Heart right ventricle (tissue), 16 donors: Measurements from ENCODE around the gene NR2F1-AS1. TPM values are rescaled to one million over a fixed set of nuclear protein-coding genes. Genes with fewer than 3 reads are reported as not detected.

Source experiments
- ATAC-seq, 8 donors: fragments of 200-7000 bp; cut with Tn5 transposase; one replicate each; pipeline ENCODE4 v1.9.1; 2020; ENCODE audit warnings: mild to moderate bottlenecking in 8 of 8, moderate library complexity in 8 of 8, moderate number of reproducible peaks in 1 of 8
- DNase-seq, 2 donors: peaks; one replicate each; pipeline ENCODE4 v3.0.0-alpha.2; 2020
- H3K27ac ChIP-seq, 10 donors: fragments of 200-600 bp; sonication (generic) in 2 of 10; one replicate each; pipeline versions ENCODE4 v1.5.0 to v1.8.0; 2020 to 2022; ENCODE audit warnings: mild to moderate bottlenecking in 3 of 10
- H3K27me3 ChIP-seq, 7 donors: fragments of 200-600 bp; one replicate each; pipeline ENCODE4 v1.8.0; 2021 to 2022; ENCODE audit warnings: mild to moderate bottlenecking in 2 of 7
- H3K36me3 ChIP-seq, 9 donors: fragments of 200-600 bp; sonication (generic) in 1 of 9; one replicate each; pipeline versions ENCODE4 v1.5.0 to v1.8.0; 2020 to 2022; ENCODE audit warnings: mild to moderate bottlenecking in 2 of 9
- H3K4me1 ChIP-seq, 9 donors: fragments of 200-600 bp; sonication (generic) in 1 of 9; one replicate each; pipeline versions ENCODE4 v1.5.0 to v1.8.0; 2020 to 2022; ENCODE audit warnings: mild to moderate bottlenecking in 4 of 9
- H3K4me3 ChIP-seq, 10 donors: fragments of 200-600 bp; sonication (generic) in 2 of 10; one replicate each; pipeline versions ENCODE4 v1.5.0 to v1.8.0; 2020 to 2022; ENCODE audit warnings: mild to moderate bottlenecking in 7 of 10, moderate library complexity in 2 of 10
- H3K9me3 ChIP-seq, 11 donors: fragments of 200-600 bp in 10 of 11; sonication (generic) in 2 of 11; one replicate each; pipeline versions ENCODE4 v1.5.0 to v1.8.0; 2013 to 2022; ENCODE audit warnings: mild to moderate bottlenecking in 2 of 11, control low read depth in 1 of 11, moderate library complexity in 1 of 11
- WGBS, 2 donors: extraction: QIAGEN DNeasy Blood & Tissue Kit; methylation state at CpG; one replicate each; pipeline ENCODE4 v1.1.7; 2013; ENCODE audit warnings: inconsistent platforms in 1 of 2; 5-methylcytosine and 5-hydroxymethylcytosine counted together
- intact Hi-C, 10 donors: fragments of 100-400 bp; cut with DNase I; formaldehyde crosslinking; loops; one replicate each; pipeline versions ENCODE4 v1.11.1 to v1.14.2; 2022
- polyA plus RNA-seq, 2 donors: library from polyadenylated mRNA; stranded (reverse); fragments of 200-250 nt; gene quantifications; one replicate each; pipeline ENCODE4 v1.2.3, GENCODE V29; 2013
- total RNA-seq, 10 donors: library from RNA; stranded (reverse); fragmentation: NEBNext Ultra II Directional in 3 of 10; extraction: Animal tissue kit (Norgen Biotek cat#: 25700) in 3 of 10; gene quantifications; one replicate each; pipeline versions ENCODE4 v1.2.1 to v1.2.4, GENCODE V29; 2021 to 2023
- TF ChIP-seq, protein P1 (sequence below), 9 donors: fragments of 200-600 bp; sonication (generic) in 2 of 9; IDR thresholded peaks; one replicate each; pipeline versions ENCODE4 v1.5.0 to v1.8.0; 2021 to 2022; ENCODE audit warnings: antibody characterized with exemption in 9 of 9, mild to moderate bottlenecking in 5 of 9, moderate library complexity in 1 of 9
- donor health status: Arrhythmogenic right ventricular cardiomyopathy.
- donor health status: ischemic (EF 13 %, LVEDD 7.1; RV severe dilation, severe dysfunction).
- donor health status: healthy with polysubstance abuse.
- donor health status: DM: no; HTN: yes; CAD: no.
- donor health status: DM: no; HTN: no; CAD: no.
- donor health status: ischemic (EF 25% LVEDD 6.9; RV normal size, moderate dysfunction).
- donor health status: ischemic (EF 25% LVEDD 5.7; RV mildly dilated, moderate dysfunction).
- donor health status: healthy.
- donor health status: DM: yes; HTN: yes; CAD: no.
- donor health status: Ischemic cardiomyopathy.
- donor health status: ischemic (EF 35%, LVEDD 5.7; RV mildly dilated, moderate dysfunction).
- donor health status: nonischemic (EF 11% LVEDD 7.7; RV severe dilation, severe dysfunction).
- donor health status: DM: yes; HTN: yes; CAD: no.
- donor health status: PGD.
- donor health status: ischemic (EF 29% LVEDD 5.4; RV normal size, mild dysfunction).
- donor health status: nonischemic (EF 23%, LVEDD 6.1; RV moderate dilation, normal function).

NR2F1-AS1 gene
- total and polyA plus RNA-seq, 12 donors: 0.41 to 2.9 (median 0.59) TPM; not detected in 1

DNA sequence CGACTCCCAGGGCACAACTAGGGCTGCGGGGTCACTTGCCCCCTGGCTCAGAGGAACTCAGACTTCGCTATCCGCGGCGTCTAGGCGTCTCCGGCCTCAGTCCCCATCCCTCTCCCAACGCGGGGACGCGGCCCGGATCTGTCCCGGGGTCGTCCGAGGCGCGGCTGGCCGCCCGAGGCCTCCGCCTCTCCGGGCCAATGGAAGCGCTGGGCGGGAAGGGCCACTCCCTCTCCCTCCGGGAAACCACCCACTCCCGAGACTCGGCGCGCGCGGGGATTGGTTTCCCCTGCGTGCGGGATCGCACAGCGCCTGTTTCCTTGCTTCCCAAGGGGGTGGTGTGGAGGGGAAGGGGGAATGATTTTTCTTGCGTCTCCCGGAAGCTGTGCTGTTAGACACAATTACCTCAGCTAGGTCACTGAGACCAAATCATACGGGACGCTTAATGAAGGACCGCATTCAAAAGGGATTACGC, 40.3 kb upstream of the NR2F1-AS1 start:
- Histone ChIP-seq H3K9me3 (no peaks in the 10 kb centered on the region), H3K4me1 (peaks cover 0 to 20% (median 7%) of the 10 kb centered on the region in 9 donors), H3K27ac (peak overlapping the region in 9 of 10 donors; percentile 52 to 86 (median 72)), H3K27me3 (peaks cover 0 to 32% (median 0%) of the 10 kb centered on the region in 7 donors), H3K36me3 (no peaks in the 10 kb centered on the region), H3K4me3 (peak overlapping the region; percentile 53 to 70 (median 66))
- ATAC-seq: peak; percentile 88 to 94 (median 92)
- intact Hi-C loops: no loop called here
- TF ChIP-seq, protein P1, sequence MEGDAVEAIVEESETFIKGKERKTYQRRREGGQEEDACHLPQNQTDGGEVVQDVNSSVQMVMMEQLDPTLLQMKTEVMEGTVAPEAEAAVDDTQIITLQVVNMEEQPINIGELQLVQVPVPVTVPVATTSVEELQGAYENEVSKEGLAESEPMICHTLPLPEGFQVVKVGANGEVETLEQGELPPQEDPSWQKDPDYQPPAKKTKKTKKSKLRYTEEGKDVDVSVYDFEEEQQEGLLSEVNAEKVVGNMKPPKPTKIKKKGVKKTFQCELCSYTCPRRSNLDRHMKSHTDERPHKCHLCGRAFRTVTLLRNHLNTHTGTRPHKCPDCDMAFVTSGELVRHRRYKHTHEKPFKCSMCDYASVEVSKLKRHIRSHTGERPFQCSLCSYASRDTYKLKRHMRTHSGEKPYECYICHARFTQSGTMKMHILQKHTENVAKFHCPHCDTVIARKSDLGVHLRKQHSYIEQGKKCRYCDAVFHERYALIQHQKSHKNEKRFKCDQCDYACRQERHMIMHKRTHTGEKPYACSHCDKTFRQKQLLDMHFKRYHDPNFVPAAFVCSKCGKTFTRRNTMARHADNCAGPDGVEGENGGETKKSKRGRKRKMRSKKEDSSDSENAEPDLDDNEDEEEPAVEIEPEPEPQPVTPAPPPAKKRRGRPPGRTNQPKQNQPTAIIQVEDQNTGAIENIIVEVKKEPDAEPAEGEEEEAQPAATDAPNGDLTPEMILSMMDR (IDR thresholded peaks at IDR 0.05): no peak
- DNase-seq: peak; percentile 79 to 83
- 1% methylated on average over 38 to 41 of the region's 41 CpGs for WGBS, 2 donors

DNA sequence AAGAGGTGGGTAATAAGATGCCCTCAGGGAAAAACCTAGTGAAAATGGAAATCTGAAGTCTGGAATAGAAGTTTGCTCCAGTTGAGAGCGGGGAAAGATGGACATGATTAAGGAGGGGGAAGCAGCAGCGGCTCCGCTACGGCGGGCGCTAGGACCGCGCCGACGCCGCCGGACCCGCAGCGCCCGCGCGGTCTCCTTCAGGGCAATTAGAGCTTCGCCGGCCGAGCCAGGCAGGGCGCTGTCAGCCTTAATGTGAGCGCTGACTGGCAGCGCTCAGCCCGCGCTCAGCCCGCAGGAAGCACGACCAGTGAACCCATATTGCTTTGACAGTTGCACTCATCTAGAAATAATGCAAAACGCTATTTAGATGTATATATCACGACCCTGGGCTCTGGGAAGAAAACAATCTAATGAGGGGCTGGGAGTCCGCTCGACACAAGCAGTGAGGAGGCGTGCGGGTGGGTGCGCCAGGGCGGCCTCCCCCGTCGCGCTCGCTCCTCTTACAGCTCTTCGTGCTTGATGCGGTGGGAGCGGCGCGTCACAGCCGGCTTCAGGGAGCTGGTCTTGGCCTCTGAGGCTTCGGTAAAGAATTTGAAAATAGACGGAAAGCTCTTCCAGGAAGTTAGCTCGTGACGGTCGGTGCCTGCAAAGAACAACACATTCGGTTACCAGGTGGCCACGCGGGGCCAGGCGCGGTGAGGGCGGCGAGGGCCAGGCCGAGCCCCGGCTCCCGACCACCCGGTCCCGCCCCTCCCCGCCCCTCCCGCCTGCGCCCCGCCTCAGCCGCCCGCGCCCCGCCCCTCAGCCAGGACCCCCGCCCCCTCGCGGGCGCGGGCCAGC, 39.7 kb upstream of the NR2F1-AS1 start:
- DNase-seq: peak; percentile 45 to 72
- TF ChIP-seq, protein P1 (IDR thresholded peaks at IDR 0.05): peak in 3 of 9 donors; percentile 23 to 44 (median 26)
- Histone ChIP-seq H3K4me3 (peak overlapping the region; percentile 53 to 70 (median 66)), H3K27me3 (peaks cover 0 to 37% (median 0%) of the 10 kb centered on the region in 7 donors), H3K36me3 (no peaks in the 10 kb centered on the region), H3K9me3 (no peaks in the 10 kb centered on the region), H3K4me1 (peaks cover 0 to 20% (median 7%) of the 10 kb centered on the region in 9 donors), H3K27ac (peak overlapping the region in 9 of 10 donors; percentile 52 to 86 (median 72))
- intact Hi-C loops: no loop called here
- WGBS, 2 donors: 0 to 1% methylated on average over 72 to 75 of the region's 75 CpGs
- peak; percentile 89 to 96 (median 92) for ATAC-seq

DNA sequence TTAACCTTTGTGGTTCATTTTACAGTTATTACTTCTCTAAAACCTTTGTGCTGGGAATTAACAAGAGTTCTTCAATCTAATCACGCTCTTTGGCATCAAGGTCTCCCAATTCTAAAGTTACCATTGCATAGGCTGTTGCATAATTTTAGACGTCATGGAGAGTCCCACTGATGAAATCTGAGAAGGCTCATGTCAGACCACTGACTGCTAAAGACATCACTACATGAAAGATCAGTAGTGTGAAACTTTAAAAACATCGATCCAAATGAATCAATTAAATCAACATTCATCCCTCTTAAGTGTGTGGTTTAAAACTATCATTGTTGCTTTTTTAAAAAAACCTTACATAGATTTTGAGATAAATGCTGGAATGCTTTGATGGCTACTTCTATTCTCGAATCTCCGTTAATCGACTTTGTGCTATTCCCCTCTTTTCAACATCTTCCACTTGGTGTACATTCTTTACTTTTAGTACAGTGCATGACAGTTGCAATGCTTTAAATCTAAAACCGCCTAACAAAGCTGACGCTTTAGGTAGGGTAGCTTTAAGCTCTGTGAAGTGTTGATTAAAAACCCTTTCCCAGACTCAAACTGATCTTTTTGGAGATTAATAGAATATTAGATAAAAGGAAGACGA, 35.6 kb upstream of the NR2F1-AS1 start:
- Histone ChIP-seq H3K36me3 (no peaks in the 10 kb centered on the region), H3K9me3 (no peaks in the 10 kb centered on the region), H3K4me1 (peaks cover 0 to 17% (median 8%) of the 10 kb centered on the region in 9 donors), H3K27ac (no peak overlapping the region), H3K4me3 (no peak overlapping the region), H3K27me3 (peaks cover 3 to 63% (median 40%) of the 10 kb centered on the region in 7 donors)
- 83 to 84% methylated on average over 9 of the region's 9 CpGs for WGBS, 2 donors
- intact Hi-C loops: loop anchor here in 1 of 10 donors (10.0 kb wide), 1 partner anchor 188 kb away; no protein-coding TSS in a partner anchor
- ATAC-seq: no peak
- TF ChIP-seq, protein P1 (IDR thresholded peaks at IDR 0.05): no peak
- no peak for DNase-seq

DNA sequence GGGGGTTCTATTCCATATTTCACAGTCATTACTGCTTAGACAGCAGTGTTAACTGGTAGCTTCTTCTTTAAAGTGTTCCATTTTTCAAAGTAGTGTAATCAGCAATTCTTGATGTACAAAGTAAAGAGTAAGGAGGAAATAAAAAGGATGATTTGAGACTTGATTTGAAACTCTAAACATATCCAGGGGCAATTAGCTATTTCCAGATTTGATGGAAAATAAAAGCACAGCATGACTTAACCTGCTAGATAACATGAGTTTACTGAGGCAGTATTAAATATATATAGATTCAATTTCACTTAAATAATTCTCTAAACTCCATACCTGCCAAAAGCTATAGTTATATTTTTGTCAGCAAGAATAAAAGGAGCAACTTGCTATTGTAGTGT, 31.8 kb upstream of the NR2F1-AS1 start:
- ATAC-seq (no peak), DNase-seq (no peak)
- TF ChIP-seq, protein P1 (IDR thresholded peaks at IDR 0.05): no peak
- Histone ChIP-seq H3K4me1 (peaks cover 0 to 8% (median 4%) of the 10 kb centered on the region in 9 donors), H3K9me3 (no peaks in the 10 kb centered on the region), H3K27ac (no peak overlapping the region), H3K27me3 (peaks cover 7 to 83% (median 78%) of the 10 kb centered on the region in 7 donors), H3K4me3 (no peak overlapping the region), H3K36me3 (no peaks in the 10 kb centered on the region)
- intact Hi-C loops: loop anchor here in 2 of 10 donors (5.0 to 10.0 kb wide), 2 partner anchors 189 to 192 kb away; no protein-coding TSS in a partner anchor
